Stimulated activated CD4-positive, alpha-beta T cell treated with anti-CD3 and anti-CD28 coated beads, Interleukin-2, amount 100 ng/mL, for 4 hours (primary cell): ENCODE data around the gene GDF7.

Source experiments
- DNase-seq: peaks from one replicate; pipeline ENCODE4 v3.0.0-alpha.2; 2020; ENCODE audit warnings: low read depth

The GDF7 gene

GRCh38 chr2:20674974-20675679 lies 8.2 kb downstream of the GDF7 start:
- no peak for DNase-seq

- no peak for DNase-seq
These were observed 8.9 kb downstream of the GDF7 start for GRCh38 chr2:20675701-20676352.

DNA sequence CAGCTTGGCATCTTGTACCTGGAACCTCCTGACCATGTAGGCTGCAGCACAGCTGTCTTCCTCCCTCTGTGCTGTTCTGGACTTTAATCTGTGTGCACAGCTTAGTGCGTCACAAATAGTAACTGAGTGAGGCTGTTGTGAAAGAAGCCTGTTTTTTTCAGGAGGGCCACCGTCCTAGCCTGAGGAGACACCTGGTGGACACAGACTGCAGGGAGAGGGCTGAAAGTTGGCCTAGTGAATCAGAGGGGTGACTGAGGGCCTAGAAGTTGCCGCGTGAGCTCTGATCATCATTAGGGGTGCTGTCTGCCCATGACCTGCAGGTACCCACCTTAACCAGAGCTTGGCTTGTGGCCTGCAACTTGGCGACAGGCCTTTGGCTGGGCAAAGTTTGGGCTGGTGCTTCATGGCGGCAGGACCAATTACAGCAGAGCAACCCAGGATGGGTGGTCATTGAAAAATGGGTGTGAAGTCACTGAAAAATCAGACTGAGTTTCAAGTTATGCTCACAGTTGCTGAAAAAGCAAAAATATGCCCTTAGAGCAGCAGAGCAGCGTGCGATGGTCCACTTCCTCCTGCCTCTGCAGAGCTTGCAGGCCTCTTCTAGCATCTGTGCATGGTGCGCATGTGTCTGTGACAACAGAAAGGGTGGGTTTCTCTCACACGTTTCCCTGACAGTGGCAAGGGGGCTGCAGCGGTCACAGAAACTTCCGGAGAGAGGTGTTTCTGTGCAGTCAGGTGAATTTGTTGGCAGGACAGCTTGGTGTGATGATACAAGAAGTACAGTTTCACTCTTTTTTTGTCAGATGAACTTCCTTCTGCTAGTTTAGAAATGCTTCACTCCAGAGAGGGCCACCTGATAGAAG lies 9.6 kb downstream of the GDF7 start:
- no peak for DNase-seq

- DNase-seq, result no peak
These were observed 10.5 kb downstream of the GDF7 start for GRCh38 chr2:20677301-20678085.

DNA sequence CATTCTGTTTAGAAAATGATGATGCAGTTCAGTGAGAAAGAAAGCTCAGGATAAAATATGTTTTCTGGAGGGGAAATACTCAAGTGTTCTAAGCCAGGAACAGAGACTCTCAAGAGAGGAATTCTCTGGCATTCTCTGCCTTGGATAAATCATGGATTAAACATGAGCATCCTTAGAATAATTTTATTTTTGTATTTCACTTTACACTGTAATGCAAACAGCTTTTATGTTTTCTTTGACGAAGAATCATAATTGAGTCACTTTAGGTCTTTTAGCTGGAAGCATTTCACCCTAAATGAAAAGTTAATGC lies 11.1 kb downstream of the GDF7 start:
- no peak for DNase-seq

- DNase-seq, result no peak
These were observed 11.8 kb downstream of the GDF7 start for GRCh38 chr2:20678780-20679179.

DNA sequence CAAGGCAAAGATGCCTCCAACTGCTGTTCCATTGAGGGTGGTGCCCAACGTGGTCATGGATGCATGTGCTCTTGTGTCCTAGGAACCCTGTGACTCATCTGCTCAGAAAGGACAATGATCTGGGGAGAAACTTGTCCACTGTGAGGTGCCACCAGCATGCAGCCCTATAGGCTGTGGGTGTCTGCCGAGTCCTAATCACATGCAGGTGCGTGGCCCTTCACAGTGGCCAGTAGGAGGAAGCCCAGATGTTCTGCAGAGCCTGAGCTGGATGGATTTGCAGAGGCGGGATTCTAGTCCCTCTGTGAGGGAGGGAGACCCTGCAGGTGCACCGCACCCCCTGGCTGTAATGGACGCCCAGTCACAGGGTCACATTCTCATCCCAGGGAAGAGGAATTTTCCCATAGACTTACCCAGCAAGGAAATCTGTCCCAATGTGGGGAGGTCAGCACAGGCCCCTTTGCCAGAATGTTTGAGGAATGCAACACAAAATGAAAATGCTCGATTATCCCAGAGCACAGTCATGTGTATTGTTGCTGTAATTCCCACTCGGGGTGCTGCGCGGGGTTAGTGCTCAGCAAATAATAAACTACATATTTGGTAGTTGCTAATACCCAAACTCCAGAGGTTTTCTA lies 13.9 kb downstream of the GDF7 start:
- DNase-seq, result no peak

DNA sequence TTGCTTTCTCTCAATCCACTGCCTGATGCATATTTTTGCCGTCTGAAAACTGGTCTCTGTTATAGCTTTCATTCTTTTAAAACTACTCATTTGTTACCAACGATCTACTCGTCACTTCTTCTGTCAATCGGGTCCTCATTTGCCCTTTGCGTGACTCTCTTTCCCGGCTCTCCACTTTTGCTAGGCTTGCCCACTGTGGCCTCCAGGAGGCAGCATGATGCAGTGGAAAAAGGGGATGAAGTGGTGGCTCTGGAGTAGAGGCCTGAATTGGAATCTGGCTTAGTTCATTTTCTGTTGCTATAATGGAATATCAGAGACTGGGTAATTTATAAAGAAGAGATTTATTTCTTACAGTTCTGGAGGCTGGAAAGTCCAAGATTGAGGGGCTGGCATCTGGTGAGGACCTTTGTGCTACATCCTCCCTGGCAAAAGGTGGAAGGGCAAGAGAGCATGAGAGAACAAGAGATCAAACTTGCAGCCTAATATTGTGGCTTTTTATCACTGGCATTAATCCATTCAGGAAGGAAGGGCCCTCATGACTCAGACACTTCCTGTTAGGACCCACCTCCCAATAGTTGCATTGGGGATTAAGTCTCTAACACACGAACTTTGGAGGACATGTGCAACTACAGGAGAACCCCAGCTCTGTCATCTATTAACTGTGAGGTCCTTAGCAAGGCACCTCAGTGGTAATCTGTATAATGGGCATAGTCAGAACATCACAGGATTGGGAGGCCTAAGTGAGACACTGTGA lies 15.4 kb downstream of the GDF7 start:
- DNase-seq, result no peak

DNA sequence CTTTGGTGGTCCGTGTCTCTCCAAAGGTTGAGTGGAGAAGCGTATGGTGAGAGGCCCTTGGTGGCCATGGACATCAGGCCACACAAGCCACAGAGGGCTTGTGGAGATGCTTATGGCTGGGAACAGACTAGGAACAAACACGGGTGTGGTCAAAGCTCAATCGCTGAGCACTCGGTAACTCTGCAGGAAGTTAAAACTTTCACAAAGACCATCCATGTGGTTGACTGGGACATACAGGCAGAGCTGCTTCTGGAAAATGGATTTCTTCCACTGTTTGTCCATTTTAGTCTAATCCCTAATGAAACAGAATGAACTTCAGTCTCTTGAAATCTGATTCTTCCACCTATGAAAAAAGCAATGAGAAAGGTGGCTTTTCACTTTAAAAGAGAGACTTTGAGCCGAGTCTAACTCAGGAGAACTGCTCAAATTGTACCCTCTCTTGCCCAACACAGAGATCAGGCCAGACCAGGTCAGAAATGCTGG lies 17.7 kb downstream of the GDF7 start:
- no peak for DNase-seq

DNA sequence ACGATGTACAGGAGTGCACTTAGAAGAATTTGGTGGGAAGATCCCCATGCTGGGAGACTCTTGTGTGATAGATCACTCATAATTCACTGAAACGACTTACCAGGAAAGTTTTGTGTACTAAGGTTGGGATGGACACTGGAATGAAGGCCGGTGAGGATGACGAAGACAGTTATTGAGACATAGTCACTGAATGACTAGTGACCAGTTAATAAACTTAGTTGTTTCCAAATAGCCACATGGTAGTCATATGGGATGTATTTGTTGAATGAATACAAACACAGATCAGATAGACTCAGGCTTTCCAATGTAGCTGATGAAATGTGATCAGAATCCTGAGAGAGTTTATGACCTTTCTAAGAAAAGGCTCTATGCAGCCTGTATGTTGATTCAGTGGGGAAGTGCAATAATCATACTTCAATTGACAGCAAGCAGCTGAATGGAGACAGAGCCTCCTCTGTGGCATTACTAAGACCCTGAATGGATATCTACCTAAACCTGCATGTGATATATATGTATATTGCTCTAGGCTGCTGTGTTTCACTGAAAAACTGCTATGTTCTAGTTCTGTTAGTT lies 20.4 kb downstream of the GDF7 start:
- DNase-seq, result no peak

DNA sequence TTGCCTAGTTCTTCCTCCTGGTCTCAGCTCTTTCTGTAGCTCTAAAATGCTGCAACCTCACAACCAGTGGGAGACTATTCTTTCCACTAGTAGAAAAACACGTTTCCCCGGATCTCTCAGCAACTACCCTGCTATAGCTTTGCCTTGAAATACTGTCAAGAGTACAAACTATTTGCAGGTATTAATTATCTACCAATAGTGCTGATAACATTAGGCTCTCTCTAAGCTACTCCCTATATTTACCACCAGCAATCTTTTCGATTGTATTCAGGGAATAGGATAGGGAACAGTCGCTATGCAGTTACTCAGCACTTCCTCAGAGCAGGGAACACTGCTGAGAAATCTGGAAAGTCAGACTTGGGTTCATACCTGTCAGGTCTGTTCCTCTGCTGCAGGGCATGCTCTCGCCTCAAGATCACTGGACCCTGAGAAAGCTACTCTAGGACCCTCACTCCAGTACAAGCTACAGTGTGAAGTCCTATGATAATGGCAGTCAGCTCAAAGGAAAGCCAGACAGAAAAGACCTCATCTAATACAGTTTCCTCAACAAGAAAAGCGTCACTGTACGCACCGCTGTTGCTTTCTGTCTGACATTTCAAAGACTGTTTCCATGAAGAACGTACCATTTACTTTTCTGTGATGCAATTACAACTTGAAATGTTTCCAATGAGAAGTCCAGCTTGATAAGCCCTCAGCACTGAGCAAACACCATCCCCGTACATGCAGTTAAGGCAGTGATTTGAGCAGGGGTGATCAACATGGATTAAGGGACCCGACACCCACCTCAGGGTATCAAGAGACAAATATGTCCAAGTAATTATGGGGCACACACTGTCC lies 22.7 kb downstream of the GDF7 start:
- DNase-seq, result no peak

GRCh38 chr2:20691076-20691734 lies 24.3 kb downstream of the GDF7 start:
- DNase-seq, result no peak

GRCh38 chr2:20692081-20692480 lies 25.1 kb downstream of the GDF7 start:
- DNase-seq, result no peak

DNA sequence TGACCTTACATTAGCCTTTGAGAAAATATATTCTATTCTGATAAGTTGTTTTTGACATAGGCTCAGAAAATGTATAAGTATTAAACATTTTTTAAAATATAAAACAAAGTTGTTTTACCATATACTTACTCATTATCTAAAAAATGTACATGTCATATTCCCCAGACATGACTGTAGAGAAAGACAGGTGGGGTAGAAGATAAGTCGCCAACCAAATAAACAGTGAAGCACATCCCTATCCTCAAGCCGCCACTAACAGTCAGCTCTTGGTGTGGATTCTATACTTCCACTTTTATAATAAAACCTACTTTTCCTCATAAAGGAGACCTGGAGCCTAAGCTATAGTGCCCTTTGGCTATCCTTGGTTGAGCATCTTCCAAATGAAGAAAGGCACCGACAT lies 26.4 kb downstream of the GDF7 start:
- DNase-seq, result no peak

GRCh38 chr2:20696366-20696765 lies 29.4 kb downstream of the GDF7 start:
- no peak for DNase-seq

- DNase-seq, result no peak
These were observed 30.5 kb downstream of the GDF7 start for GRCh38 chr2:20697322-20697934.

- DNase-seq, result no peak
These were observed 32.1 kb downstream of the GDF7 start for GRCh38 chr2:20698916-20699613.

GRCh38 chr2:20702563-20702962 lies 35.6 kb downstream of the GDF7 start:
- no peak for DNase-seq
